Kidney (tissue), 14 donors: Measurements from ENCODE around the gene CIAO2B. TPM values are rescaled to one million over a fixed set of nuclear protein-coding genes. Genes with fewer than 3 reads are reported as not detected.

Experiments
- DNase-seq, 5 donors: peaks; one replicate each; pipeline ENCODE4 v3.0.0-alpha.2; 2013 to 2020
- FAIRE-seq: peaks from 2 replicates; lab custom pipeline; 2012; peaks lifted over from hg19 to GRCh38; lab: Jason Lieb, UNC
- H3K27ac ChIP-seq, 2 donors: one replicate each; pipeline ENCODE4 v1.7.0; 2013; ENCODE audit warnings: low read depth in 2 of 2, low read length in 2 of 2, inconsistent platforms in 1 of 2
- H3K27me3 ChIP-seq: one replicate; pipeline ENCODE4 v1.7.1; 2013; ENCODE audit warnings: low read length, inconsistent platforms; ENCODE audit not compliant: control insufficient read depth, insufficient read depth
- H3K36me3 ChIP-seq, 3 donors: one replicate each; pipeline versions ENCODE4 v1.7.0 to v1.7.1; 2013; ENCODE audit warnings: low read length in 3 of 3, control low read depth in 1 of 3, inconsistent platforms in 1 of 3; ENCODE audit not compliant: insufficient read depth in 3 of 3, control insufficient read depth in 2 of 3
- H3K4me1 ChIP-seq, 3 donors: one replicate each; pipeline versions ENCODE4 v1.7.0 to v1.7.1; 2013; ENCODE audit warnings: low read length in 3 of 3, inconsistent platforms in 1 of 3, low read depth in 1 of 3; ENCODE audit not compliant: control insufficient read depth in 2 of 3, insufficient read depth in 2 of 3
- H3K4me3 ChIP-seq, 3 donors: one replicate each; pipeline versions ENCODE4 v1.7.0 to v1.8.1; 2013; ENCODE audit warnings: low read length in 3 of 3, control low read depth in 1 of 3, inconsistent platforms in 1 of 3
- H3K9ac ChIP-seq, 3 donors: one replicate each; pipeline versions ENCODE4 v1.7.0 to v1.7.1; 2013; ENCODE audit warnings: low read length in 3 of 3, control low read depth in 1 of 3, inconsistent platforms in 1 of 3
- H3K9me3 ChIP-seq, 3 donors: one replicate each; pipeline versions ENCODE4 v1.7.0 to v1.7.1; 2013; ENCODE audit warnings: low read length in 3 of 3, control low read depth in 1 of 3, inconsistent platforms in 1 of 3; ENCODE audit not compliant: control insufficient read depth in 2 of 3, insufficient read depth in 1 of 3
- CTCF ChIP-seq: IDR thresholded peaks from 3 replicates; pipeline ENCODE4 v1.5.1; 2012; ENCODE audit warnings: mild to moderate bottlenecking, moderate library complexity, borderline replicate concordance; ENCODE audit not compliant: insufficient read depth; ENCODE audit errors: extremely low read depth
- intact Hi-C: fragments of 100-400 bp; cut with DNase I; formaldehyde crosslinking; loops from one replicate; pipeline ENCODE4 v1.11.1; 2022
- polyA plus RNA-seq: library from polyadenylated mRNA; stranded (reverse); fragments of 350-450 nt; fragmentation: Illumina TruSeq; extraction: RNeasy Lipid Tissue Mini Kit (QIAGEN cat#74804); gene quantifications from one replicate; pipeline ENCODE4 v1.2.3, GENCODE V29; 2014; ENCODE audit warnings: low read depth, low replicate concordance; ENCODE audit not compliant: insufficient read depth
- total RNA-seq: library from RNA; stranded (reverse); fragmentation: NEBNext Ultra II Directional; extraction: Animal tissue kit (Norgen Biotek cat#: 25700); gene quantifications from one replicate; pipeline ENCODE4 v1.2.1, GENCODE V29; 2021
- donor health status: control.
- donor health status: control.
- donor health status: control.
- donor health status: control.
- donor health status: control.
- donor health status: DM: yes; HTN: yes; CAD: no.
- donor health status: Normal renal cell carcinoma (clear cell type).

The CIAO2B gene
- total and polyA plus RNA-seq, 2 donors from 2014 or later = 71.2 to 284 TPM

- H3K27ac ChIP-seq = peak overlapping the region; percentile 92 to 94
- H3K9me3 ChIP-seq = no peaks in the 10 kb centered on the region
- no peak for TF ChIP-seq CTCF
- DNase-seq = peak; percentile 85 to 95 (median 90)
- no peaks in the 10 kb centered on the region for H3K36me3 ChIP-seq
- intact Hi-C loops = no loop called here
- peaks cover 0 to 44% (median 23%) of the 10 kb centered on the region in 3 donors for H3K4me1 ChIP-seq
- no peaks in the 10 kb centered on the region for H3K27me3 ChIP-seq
- no peak overlapping the region for H3K4me3 ChIP-seq
- no peak for FAIRE-seq
- H3K9ac ChIP-seq = peak overlapping the region in 2 of 3 donors; percentile 27 to 78
Measured at GRCh38 chr16:66899945-66900710, 34.1 kb downstream of the CIAO2B start.

DNA sequence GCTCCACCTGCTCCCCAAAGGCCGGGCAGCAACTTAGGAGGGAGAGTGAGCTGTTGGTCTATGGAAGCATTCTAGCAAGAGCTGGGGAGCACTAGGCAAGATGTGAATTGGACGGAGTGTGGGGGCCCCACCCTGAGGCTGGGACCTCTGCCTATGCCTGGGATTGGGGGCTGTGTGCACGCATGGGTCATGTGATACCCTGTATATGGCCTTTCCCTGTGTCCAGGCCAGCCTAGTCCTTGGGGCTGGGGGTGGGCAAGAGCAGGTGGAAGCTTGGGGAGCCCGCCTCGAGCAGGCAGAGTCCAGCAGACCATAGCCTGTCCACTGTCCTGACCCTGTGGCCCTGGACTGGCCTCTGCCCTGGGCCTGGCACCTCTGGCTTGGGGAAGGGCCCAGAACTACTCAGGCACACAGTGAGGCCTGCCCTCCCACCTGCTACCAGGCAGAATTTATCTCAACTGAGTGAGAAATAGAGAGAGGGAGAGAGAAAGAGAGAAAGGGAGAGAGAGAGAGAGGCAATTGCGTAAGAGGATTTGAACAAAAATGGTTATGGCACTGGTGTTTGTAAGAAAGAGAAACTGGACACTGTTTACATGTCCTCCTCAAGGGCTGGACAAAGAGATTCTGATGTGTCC lies 34.8 kb downstream of the CIAO2B start:
- H3K9me3 ChIP-seq = no peaks in the 10 kb centered on the region
- TF ChIP-seq CTCF = no peak
- DNase-seq = peak in 1 of 5 donors; percentile 71
- intact Hi-C loops = no loop called here
- H3K27ac ChIP-seq = peak overlapping the region; percentile 92 to 94
- H3K9ac ChIP-seq = peak overlapping the region in 2 of 3 donors; percentile 27 to 78
- peaks cover 0 to 44% (median 23%) of the 10 kb centered on the region in 3 donors for H3K4me1 ChIP-seq
- FAIRE-seq = no peak
- H3K4me3 ChIP-seq = no peak overlapping the region
- H3K36me3 ChIP-seq = no peaks in the 10 kb centered on the region
- no peaks in the 10 kb centered on the region for H3K27me3 ChIP-seq

GRCh38 chr16:66898933-66899309 lies 35.3 kb downstream of the CIAO2B start:
- Histone ChIP-seq H3K9me3 (no peaks in the 10 kb centered on the region), H3K4me1 (peaks cover 0 to 38% (median 23%) of the 10 kb centered on the region in 3 donors), H3K27ac (peak overlapping the region; percentile 92 to 94), H3K27me3 (no peaks in the 10 kb centered on the region), H3K36me3 (no peaks in the 10 kb centered on the region), H3K4me3 (no peak overlapping the region), H3K9ac (peak overlapping the region in 1 of 3 donors; percentile 78)
- TF ChIP-seq CTCF = no peak
- intact Hi-C loops = no loop called here
- FAIRE-seq = no peak
- no peak for DNase-seq
